Vagina (tissue), 2 donors: Measurements from ENCODE around the gene SPECC1L.

Experiments
- CTCF ChIP-seq, 3 experiments: fragments of 450-650 bp in 2 of 3; fragments of 200-600 bp in 1 of 3; sonication (generic) in 1 of 3; IDR thresholded peaks; one replicate each; pipeline ENCODE4 v1.5.1; 2017 to 2019; ENCODE audit warnings: antibody characterized with exemption in 3 of 3, mild to moderate bottlenecking in 2 of 3, moderate library complexity in 2 of 3
- POLR2AphosphoS5 ChIP-seq, 2 donors: sonication (generic); formaldehyde crosslinking; IDR thresholded peaks; one replicate each; pipeline ENCODE4 v1.9.0; 2017; ENCODE audit warnings: antibody characterized with exemption in 2 of 2, mild to moderate bottlenecking in 2 of 2, low read depth in 1 of 2; ENCODE audit not compliant: insufficient read depth in 1 of 2

DNA sequence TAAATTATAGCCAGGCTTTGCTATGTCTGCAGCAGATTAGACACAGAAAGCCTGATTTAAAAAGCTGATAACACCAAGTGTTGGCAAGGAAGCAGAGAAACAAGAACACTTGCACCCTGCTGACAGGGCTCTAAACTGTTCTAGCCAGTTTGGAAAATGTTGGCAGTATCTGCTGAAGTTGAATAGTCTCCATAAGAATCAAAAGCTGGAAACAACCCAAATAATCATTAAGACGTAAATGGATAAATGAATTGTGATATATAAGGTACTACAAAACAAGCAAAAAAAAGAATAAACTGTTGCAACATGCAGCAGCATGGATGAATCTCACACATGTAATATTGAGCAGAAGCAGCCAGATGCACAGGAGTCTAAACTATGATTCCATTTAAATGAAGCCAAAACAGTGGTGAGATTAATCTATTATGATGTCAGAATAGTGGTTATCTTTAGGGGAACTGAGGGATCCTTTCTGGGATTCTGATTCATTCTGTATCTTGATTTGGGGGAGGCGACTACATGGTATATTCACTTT is 116.4 kb downstream of the SPECC1L start:
- no peak for TF ChIP-seq POLR2AphosphoS5 (IDR thresholded peaks at IDR 0.05; ENCODE audit: insufficient read depth in 1 of 2, low read depth in 1 of 2)
- no peak for TF ChIP-seq CTCF (IDR thresholded peaks at IDR 0.05)
